GM19351 (cell line): Measurements from ENCODE around the gene CYP4A22.
"Not testable (repeated sequence)": the region's sequence is repeated elsewhere in the genome, so short reads cannot be mapped to it uniquely, and the experiment has no call there.

Source experiments
- ATAC-seq: cut with Tn5 transposase; IDR thresholded peaks from one replicate; pipeline ENCODE4 v1.9.1; 2021; ENCODE audit warnings: mild to moderate bottlenecking, moderate library complexity; ENCODE audit not compliant: unreplicated experiment

The CYP4A22 gene

GRCh38 chr1:47184090-47184821 is 47.0 kb downstream of the CYP4A22 start:
- ATAC-seq: no peak

GRCh38 chr1:47184822-47185677 is 47.8 kb downstream of the CYP4A22 start:
- ATAC-seq: no peak

GRCh38 chr1:47186267-47187185 is 49.3 kb downstream of the CYP4A22 start:
- ATAC-seq: no peak

GRCh38 chr1:47187231-47187925 is 50.1 kb downstream of the CYP4A22 start:
- ATAC-seq: no peak

GRCh38 chr1:47187926-47188250 is 50.6 kb downstream of the CYP4A22 start:
- ATAC-seq: no peak

GRCh38 chr1:47188791-47189785 is 51.8 kb downstream of the CYP4A22 start:
- no peak for ATAC-seq

GRCh38 chr1:47189844-47190508 is 52.7 kb downstream of the CYP4A22 start, which contains the start of gene PDZK1IP1:
TSS of gene PDZK1IP1 (minus strand) at chr1:47190036. CDS start at chr1:47189932, 104 bp downstream.
- ATAC-seq: no peak

GRCh38 chr1:47190509-47190855 is 53.2 kb downstream of the CYP4A22 start:
- ATAC-seq: no peak

GRCh38 chr1:47190857-47191256 is 53.6 kb downstream of the CYP4A22 start:
- ATAC-seq: no peak

GRCh38 chr1:47191940-47192457 is 54.8 kb downstream of the CYP4A22 start:
- no peak for ATAC-seq

GRCh38 chr1:47192458-47193384 is 55.5 kb downstream of the CYP4A22 start:
- peak; percentile 85 for ATAC-seq

- ATAC-seq: not testable (repeated sequence)
These were observed 56.3 kb downstream of the CYP4A22 start for GRCh38 chr1:47193496-47193895.

GRCh38 chr1:47194311-47194710 is 57.1 kb downstream of the CYP4A22 start:
- no peak for ATAC-seq

GRCh38 chr1:47195981-47196380 is 58.7 kb downstream of the CYP4A22 start:
- ATAC-seq: not testable (repeated sequence)

GRCh38 chr1:47196622-47197021 is 59.4 kb downstream of the CYP4A22 start:
- ATAC-seq: no peak

- no peak for ATAC-seq
These were observed 61.0 kb downstream of the CYP4A22 start for GRCh38 chr1:47198214-47198613.
